H9 (cell line): ENCODE results near the gene ZSWIM6. TPM values are rescaled to one million over a fixed set of nuclear protein-coding genes. Genes with fewer than 3 reads are reported as not detected.

ENCODE experiments used
- DNase-seq: peaks from one replicate; pipeline ENCODE4 v3.0.0-alpha.2; 2017
- H2AFZ ChIP-seq: one replicate; pipeline ENCODE4 v1.6.1; 2013; ENCODE audit warnings: mild to moderate bottlenecking, low read length, control low read depth, moderate library complexity
- H2AK5ac ChIP-seq: 2 replicates; pipeline ENCODE4 v1.6.1; 2013; ENCODE audit warnings: low read length, control low read depth, mixed read lengths; ENCODE audit not compliant: insufficient read length
- H2BK120ac ChIP-seq: one replicate; pipeline ENCODE4 v1.6.1; 2013; ENCODE audit warnings: low read depth, mild to moderate bottlenecking, low read length, control low read depth, inconsistent platforms; ENCODE audit not compliant: poor library complexity, severe bottlenecking
- H2BK12ac ChIP-seq: 2 replicates; pipeline ENCODE4 v1.6.1; 2013; ENCODE audit warnings: low read length, control low read depth, mixed read lengths, low read depth; ENCODE audit not compliant: insufficient read length
- H2BK15ac ChIP-seq: 2 replicates; pipeline ENCODE4 v1.6.1; 2013; ENCODE audit warnings: low read depth, low read length, control low read depth
- H2BK20ac ChIP-seq: one replicate; pipeline ENCODE4 v1.6.1; 2013; ENCODE audit warnings: low read depth, mild to moderate bottlenecking, low read length, control low read depth, inconsistent platforms; ENCODE audit not compliant: poor library complexity, severe bottlenecking
- H2BK5ac ChIP-seq: 2 replicates; pipeline ENCODE4 v1.6.1; 2013; ENCODE audit warnings: low read length, control low read depth, mixed read lengths; ENCODE audit not compliant: insufficient read length
- H3K14ac ChIP-seq: 2 replicates; pipeline ENCODE4 v1.6.1; 2013; ENCODE audit warnings: low read length, control low read depth; ENCODE audit not compliant: insufficient read depth
- H3K18ac ChIP-seq: 2 replicates; pipeline ENCODE4 v1.6.1; 2013; ENCODE audit warnings: low read depth, mild to moderate bottlenecking, mixed read lengths, low read length, control low read depth; ENCODE audit not compliant: insufficient read length
- H3K23ac ChIP-seq: 2 replicates; pipeline ENCODE4 v1.6.1; 2013; ENCODE audit warnings: low read length, control low read depth, mixed read lengths, low read depth; ENCODE audit not compliant: insufficient read length
- H3K23me2 ChIP-seq: 2 replicates; pipeline ENCODE4 v1.6.1; 2013; ENCODE audit warnings: low read depth, mild to moderate bottlenecking, mixed read lengths, low read length, control low read depth; ENCODE audit not compliant: insufficient read length, poor library complexity, severe bottlenecking
- H3K27ac ChIP-seq: 2 replicates; pipeline ENCODE4 v1.5.1; 2013; ENCODE audit warnings: low read length, control low read depth, mixed read lengths, low read depth; ENCODE audit not compliant: insufficient read length
- H3K27me3 ChIP-seq: 2 replicates; pipeline ENCODE4 v1.6.1; 2013; ENCODE audit warnings: low read length, control low read depth, inconsistent platforms; ENCODE audit not compliant: insufficient read depth
- H3K4ac ChIP-seq: 2 replicates; pipeline ENCODE4 v1.6.1; 2013; ENCODE audit warnings: low read depth, mild to moderate bottlenecking, control low read depth, inconsistent platforms, low read length, moderate library complexity
- H3K4me1 ChIP-seq: 2 replicates; pipeline ENCODE4 v1.6.1; 2013; ENCODE audit warnings: low read length, control low read depth, inconsistent platforms; ENCODE audit not compliant: insufficient read depth
- H3K4me2 ChIP-seq: 2 replicates; pipeline ENCODE4 v1.6.1; 2013; ENCODE audit warnings: low read length, control low read depth, mixed read lengths; ENCODE audit not compliant: insufficient read length, insufficient read depth
- H3K56ac ChIP-seq: 2 replicates; pipeline ENCODE4 v1.6.1; 2013; ENCODE audit warnings: low read depth, mild to moderate bottlenecking, mixed read lengths, low read length, control low read depth; ENCODE audit not compliant: insufficient read length
- H3K79me1 ChIP-seq: 2 replicates; pipeline ENCODE4 v1.6.1; 2013; ENCODE audit warnings: low read depth, mild to moderate bottlenecking, moderate library complexity, low read length, control low read depth, inconsistent platforms; ENCODE audit not compliant: insufficient read depth, poor library complexity, severe bottlenecking
- H3K79me2 ChIP-seq: 2 replicates; pipeline ENCODE4 v1.6.1; 2013; ENCODE audit warnings: low read length, control low read depth, inconsistent platforms; ENCODE audit not compliant: insufficient read depth
- H3K9ac ChIP-seq: 2 replicates; pipeline ENCODE4 v1.6.1; 2013; ENCODE audit warnings: low read length, control low read depth, mixed read lengths; ENCODE audit not compliant: insufficient read length; ENCODE audit errors: extremely low read depth
- H3K9me3 ChIP-seq: one replicate; pipeline ENCODE4 v1.6.1; 2013; ENCODE audit warnings: low read depth, low read length, inconsistent platforms; ENCODE audit not compliant: control insufficient read depth
- H3T11ph ChIP-seq: one replicate; pipeline ENCODE4 v1.6.1; 2013; ENCODE audit warnings: mild to moderate bottlenecking, low read length, control low read depth, inconsistent platforms
- H4K20me1 ChIP-seq: one replicate; pipeline ENCODE4 v1.6.1; 2013; ENCODE audit not compliant: control insufficient read depth, insufficient read length, insufficient read depth
- H4K5ac ChIP-seq: 2 replicates; pipeline ENCODE4 v1.6.1; 2013; ENCODE audit warnings: low read depth, mild to moderate bottlenecking, mixed read lengths, low read length, control low read depth; ENCODE audit not compliant: insufficient read length
- H4K8ac ChIP-seq: replicated peaks from 2 replicates; pipeline ENCODE4 v1.6.1; 2013; ENCODE audit warnings: low read length, control low read depth, mixed read lengths, low read depth; ENCODE audit not compliant: insufficient read length
- H4K91ac ChIP-seq: 2 replicates; pipeline ENCODE4 v1.6.1; 2013; ENCODE audit warnings: low read depth, mild to moderate bottlenecking, moderate library complexity, mixed read lengths, low read length, control low read depth; ENCODE audit not compliant: insufficient read length
- H3K27ac Mint-ChIP-seq, 3 experiments: 2 replicates in 2 of 3; 3 replicates in 1 of 3; pipeline ENCODE4 v1.8.0; 2020 to 2021; ENCODE audit warnings: mixed read lengths in 3 of 3, mild to moderate bottlenecking in 1 of 3, moderate library complexity in 1 of 3
- H3K27me3 Mint-ChIP-seq: 2 replicates; pipeline ENCODE4 v1.8.0; 2021; ENCODE audit warnings: low read depth, mild to moderate bottlenecking, moderate library complexity, mixed read lengths
- H3K36me3 Mint-ChIP-seq, 3 experiments: 2 replicates in 2 of 3; 3 replicates in 1 of 3; pipeline ENCODE4 v1.8.0; 2020 to 2021; ENCODE audit warnings: low read depth in 3 of 3, mixed read lengths in 3 of 3; ENCODE audit not compliant: insufficient read depth in 1 of 3
- H3K4me1 Mint-ChIP-seq, 2 experiments: 2 replicates each; pipeline ENCODE4 v1.8.0; 2020; ENCODE audit warnings: mixed read lengths in 2 of 2
- H3K4me3 Mint-ChIP-seq, 2 experiments: 2 replicates in 1 of 2; 3 replicates in 1 of 2; pipeline ENCODE4 v1.8.0; 2020 to 2021; ENCODE audit warnings: mild to moderate bottlenecking in 2 of 2, mixed read lengths in 2 of 2, moderate library complexity in 1 of 2
- H3K9me3 Mint-ChIP-seq, 2 experiments: 2 replicates in 1 of 2; 3 replicates in 1 of 2; pipeline ENCODE4 v1.8.0; 2020; ENCODE audit warnings: mild to moderate bottlenecking in 2 of 2, mixed read lengths in 2 of 2, moderate library complexity in 1 of 2
- WGBS: extraction: QIAGEN DNeasy Blood & Tissue Kit; methylation state at CpG from one replicate; pipeline ENCODE4 v1.1.7; 2013; ENCODE audit warnings: missing lambda C conversion rate, low lambda C conversion rate, mixed read lengths; ENCODE audit not compliant: insufficient read length; ENCODE audit errors: extremely low coverage; 5-methylcytosine and 5-hydroxymethylcytosine counted together
- total RNA-seq: library from RNA; stranded (reverse); gene quantifications from 2 replicates; pipeline ENCODE4 v1.2.1, GENCODE V29; 2021
- TF ChIP-seq, protein P1 (sequence below): fragments of 200-600 bp; sonication (generic); conservative IDR thresholded peaks from 3 replicates; pipeline ENCODE4 v1.8.0; 2021; ENCODE audit warnings: antibody characterized with exemption, mild to moderate bottlenecking

Gene ZSWIM6
- total RNA-seq, 1 experiment from 2014 or later = 11.5 TPM

DNA sequence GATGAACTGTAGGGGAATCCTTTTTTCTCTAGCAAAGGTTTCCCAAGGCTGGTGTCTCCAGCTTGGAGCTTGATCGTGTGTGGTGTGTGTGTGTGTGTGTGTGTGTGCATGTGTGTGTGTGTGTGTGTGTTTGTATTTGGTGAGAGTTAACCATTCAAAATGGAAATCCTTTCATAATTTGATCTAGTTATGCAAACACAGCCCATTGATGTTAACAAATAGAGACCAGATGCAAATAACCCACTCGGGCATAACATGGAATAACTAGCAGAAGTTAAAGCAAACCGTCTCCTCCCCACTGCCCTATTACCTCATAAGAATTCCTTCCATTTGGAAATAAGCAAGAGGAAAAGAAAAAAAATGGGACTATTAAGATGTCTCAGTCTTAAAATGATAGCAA is 24.9 kb upstream of the ZSWIM6 start:
- H3T11ph ChIP-seq = no peak overlapping the region
- H3K4me2 ChIP-seq = no peak overlapping the region
- Mint-ChIP-seq H3K4me1 (peaks cover 6 to 14% of the 10 kb centered on the region in 2 experiments; a peak in 3 of 4 replicates), H3K4me3 (no peak overlapping the region), H3K36me3 (no peaks in the 10 kb centered on the region), H3K27ac (no peak overlapping the region), H3K27me3 (peaks cover 73% of the 10 kb centered on the region), H3K9me3 (no peaks in the 10 kb centered on the region; a peak in 1 of 5 replicates)
- no peak overlapping the region for H3K4ac ChIP-seq
- H3K56ac ChIP-seq = no peak overlapping the region
- H3K79me2 ChIP-seq = no peaks in the 10 kb centered on the region
- H2AFZ ChIP-seq = no peak overlapping the region
- H2BK20ac ChIP-seq = no peak overlapping the region
- no peak overlapping the region for H2BK5ac ChIP-seq
- no peaks in the 10 kb centered on the region for H3K79me1 ChIP-seq
- no CpG with 5 or more reads among the region's 3 CpGs for WGBS
- no peak overlapping the region for H3K9ac ChIP-seq
- no peak overlapping the region for H2BK15ac ChIP-seq
- no peaks in the 10 kb centered on the region for H3K9me3 ChIP-seq
- TF ChIP-seq, protein P1, sequence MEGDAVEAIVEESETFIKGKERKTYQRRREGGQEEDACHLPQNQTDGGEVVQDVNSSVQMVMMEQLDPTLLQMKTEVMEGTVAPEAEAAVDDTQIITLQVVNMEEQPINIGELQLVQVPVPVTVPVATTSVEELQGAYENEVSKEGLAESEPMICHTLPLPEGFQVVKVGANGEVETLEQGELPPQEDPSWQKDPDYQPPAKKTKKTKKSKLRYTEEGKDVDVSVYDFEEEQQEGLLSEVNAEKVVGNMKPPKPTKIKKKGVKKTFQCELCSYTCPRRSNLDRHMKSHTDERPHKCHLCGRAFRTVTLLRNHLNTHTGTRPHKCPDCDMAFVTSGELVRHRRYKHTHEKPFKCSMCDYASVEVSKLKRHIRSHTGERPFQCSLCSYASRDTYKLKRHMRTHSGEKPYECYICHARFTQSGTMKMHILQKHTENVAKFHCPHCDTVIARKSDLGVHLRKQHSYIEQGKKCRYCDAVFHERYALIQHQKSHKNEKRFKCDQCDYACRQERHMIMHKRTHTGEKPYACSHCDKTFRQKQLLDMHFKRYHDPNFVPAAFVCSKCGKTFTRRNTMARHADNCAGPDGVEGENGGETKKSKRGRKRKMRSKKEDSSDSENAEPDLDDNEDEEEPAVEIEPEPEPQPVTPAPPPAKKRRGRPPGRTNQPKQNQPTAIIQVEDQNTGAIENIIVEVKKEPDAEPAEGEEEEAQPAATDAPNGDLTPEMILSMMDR = no peak
- no peak overlapping the region for H3K23ac ChIP-seq
- H3K27ac ChIP-seq = no peak overlapping the region
- no peaks in the 10 kb centered on the region for H3K4me1 ChIP-seq
- no peak overlapping the region for H2BK12ac ChIP-seq
- H4K20me1 ChIP-seq = no peaks in the 10 kb centered on the region
- no peak overlapping the region for H4K91ac ChIP-seq
- no peak overlapping the region for H2AK5ac ChIP-seq
- no peak overlapping the region for H3K18ac ChIP-seq
- no peak for DNase-seq
- H3K14ac ChIP-seq = no peak overlapping the region
- no peak overlapping the region for H4K8ac ChIP-seq
- no peaks in the 10 kb centered on the region for H3K23me2 ChIP-seq
- H2BK120ac ChIP-seq = no peak overlapping the region
- H3K27me3 ChIP-seq = peaks cover 3% of the 10 kb centered on the region; the same call in 1 of the 2 replicates
- no peak overlapping the region for H4K5ac ChIP-seq
